ENCODE data around the gene GABRR1. TPM values are rescaled to one million over a fixed set of nuclear protein-coding genes. Genes with fewer than 3 reads are reported as not detected.

The GABRR1 gene
- total and polyA plus RNA-seq, 2 of the 13 experiments (the other 11 are each of a cell fraction or from before 2014, with no cell fraction given) = not detected

DNA sequence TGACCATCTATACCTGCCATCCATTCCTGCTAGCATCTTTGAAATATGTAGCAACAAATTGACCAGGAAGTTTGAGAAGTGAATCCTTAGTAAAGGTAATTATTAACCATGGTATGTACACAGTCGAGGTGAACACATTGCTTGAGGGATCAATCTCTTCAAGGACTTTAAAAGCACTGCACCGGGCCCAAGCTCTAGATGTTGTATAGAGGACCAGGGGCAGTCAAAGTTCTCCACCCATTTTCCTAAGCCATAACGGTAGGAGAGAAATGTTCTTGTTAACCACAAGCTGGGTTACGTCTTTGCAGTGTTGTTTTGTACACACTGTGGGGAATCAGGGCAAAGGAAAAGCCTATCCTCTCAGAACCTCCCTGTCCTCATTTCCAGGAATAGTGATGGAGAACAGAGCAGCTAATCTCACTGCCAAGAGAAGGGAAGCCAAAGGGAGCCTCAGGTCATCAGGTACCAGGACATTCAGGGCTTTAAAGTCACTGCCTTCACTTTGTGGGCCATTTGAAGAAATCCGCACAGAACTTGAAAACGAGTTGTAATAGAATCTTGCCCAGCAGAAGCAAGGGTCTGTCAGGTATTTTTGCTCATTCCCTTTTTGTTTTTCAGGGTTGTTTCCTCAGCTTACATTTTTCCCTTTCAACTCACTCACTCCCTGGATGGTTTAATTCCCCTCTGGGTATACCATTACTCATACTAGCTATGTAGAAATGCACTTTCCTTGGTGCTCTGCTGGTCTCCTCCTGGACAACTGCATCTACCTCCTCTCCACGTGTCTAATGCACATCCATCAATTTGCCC, 76.6 kb downstream of the GABRR1 start (continued):
- no peak for TF ChIP-seq ZNF780A (CRISPR knock-in tag; IDR thresholded peaks at IDR 0.05)
- no peak for TF ChIP-seq MTA3 (CRISPR knock-in tag; IDR thresholded peaks at IDR 0.05)
- no peak for TF ChIP-seq CREB1 (IDR thresholded peaks at IDR 0.05)
- peak; percentile 75 for TF ChIP-seq CREB1 (CRISPR knock-in tag; IDR thresholded peaks at IDR 0.05)
- TF ChIP-seq ZNF101 (CRISPR knock-in tag; IDR thresholded peaks at IDR 0.05; ENCODE audit: borderline replicate concordance, low read depth) = no peak
- TF ChIP-seq CEBPG (CRISPR knock-in tag; IDR thresholded peaks at IDR 0.05) = peak; percentile 80
- no peak for TF ChIP-seq ZNF589 (CRISPR knock-in tag; conservative IDR thresholded peaks at IDR 0.05)
- TF ChIP-seq ZNF883 (CRISPR knock-in tag; IDR thresholded peaks at IDR 0.05; ENCODE audit: not compliant biosample characterization) = no peak
- no peak for TF ChIP-seq NAIF1 (CRISPR knock-in tag; IDR thresholded peaks at IDR 0.05; ENCODE audit: borderline replicate concordance)
- no peak for TF ChIP-seq HNRNPL (IDR thresholded peaks at IDR 0.05; ENCODE audit: low read depth, low read length)
- TF ChIP-seq YY1 (IDR thresholded peaks at IDR 0.05; ENCODE audit: insufficient read depth, insufficient replicate concordance, low read depth, low read length) = no peak
- TF ChIP-seq TBL1XR1 (IDR thresholded peaks at IDR 0.05; ENCODE audit: borderline replicate concordance, low read length, partially characterized antibody) = no peak
- TF ChIP-seq GATAD1 (CRISPR knock-in tag; IDR thresholded peaks at IDR 0.05) = peak; percentile 10; the same call in 1 of the 2 replicates
- TF ChIP-seq ZNF557 (CRISPR knock-in tag; IDR thresholded peaks at IDR 0.05) = no peak
- 0 out of 2 replicates have a peak, but pooled peaks have one; percentile 13 for TF ChIP-seq ZNF644 (CRISPR knock-in tag; IDR thresholded peaks at IDR 0.05; ENCODE audit: low read depth)
- TF ChIP-seq HIVEP1 (CRISPR knock-in tag; IDR thresholded peaks at IDR 0.05) = no peak
- no peak for TF ChIP-seq NBN (conservative IDR thresholded peaks at IDR 0.05)
- TF ChIP-seq EED (CRISPR knock-in tag; IDR thresholded peaks at IDR 0.05) = no peak
- 0 out of 2 replicates have a peak, but pooled peaks have one; percentile 33 for TF ChIP-seq ESRRA (CRISPR knock-in tag; IDR thresholded peaks at IDR 0.05; ENCODE audit: low read depth)
- TF ChIP-seq MTA1 (CRISPR knock-in tag; IDR thresholded peaks at IDR 0.05; ENCODE audit: borderline replicate concordance) = no peak
- TF ChIP-seq SYNCRIP (IDR thresholded peaks at IDR 0.05; ENCODE audit: insufficient read depth, low read depth, low read length) = no peak
- TF ChIP-seq, protein P1, sequence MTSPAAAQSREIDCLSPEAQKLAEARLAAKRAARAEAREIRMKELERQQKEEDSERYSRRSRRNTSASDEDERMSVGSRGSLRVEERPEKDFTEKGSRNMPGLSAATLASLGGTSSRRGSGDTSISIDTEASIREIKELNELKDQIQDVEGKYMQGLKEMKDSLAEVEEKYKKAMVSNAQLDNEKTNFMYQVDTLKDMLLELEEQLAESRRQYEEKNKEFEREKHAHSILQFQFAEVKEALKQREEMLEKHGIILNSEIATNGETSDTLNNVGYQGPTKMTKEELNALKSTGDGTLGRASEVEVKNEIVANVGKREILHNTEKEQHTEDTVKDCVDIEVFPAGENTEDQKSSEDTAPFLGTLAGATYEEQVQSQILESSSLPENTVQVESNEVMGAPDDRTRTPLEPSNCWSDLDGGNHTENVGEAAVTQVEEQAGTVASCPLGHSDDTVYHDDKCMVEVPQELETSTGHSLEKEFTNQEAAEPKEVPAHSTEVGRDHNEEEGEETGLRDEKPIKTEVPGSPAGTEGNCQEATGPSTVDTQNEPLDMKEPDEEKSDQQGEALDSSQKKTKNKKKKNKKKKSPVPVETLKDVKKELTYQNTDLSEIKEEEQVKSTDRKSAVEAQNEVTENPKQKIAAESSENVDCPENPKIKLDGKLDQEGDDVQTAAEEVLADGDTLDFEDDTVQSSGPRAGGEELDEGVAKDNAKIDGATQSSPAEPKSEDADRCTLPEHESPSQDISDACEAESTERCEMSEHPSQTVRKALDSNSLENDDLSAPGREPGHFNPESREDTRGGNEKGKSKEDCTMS (CRISPR knock-in tag; conservative IDR thresholded peaks at IDR 0.05) = no peak
- no peak for TF ChIP-seq NFRKB (IDR thresholded peaks at IDR 0.05)
- TF ChIP-seq, protein P2, sequence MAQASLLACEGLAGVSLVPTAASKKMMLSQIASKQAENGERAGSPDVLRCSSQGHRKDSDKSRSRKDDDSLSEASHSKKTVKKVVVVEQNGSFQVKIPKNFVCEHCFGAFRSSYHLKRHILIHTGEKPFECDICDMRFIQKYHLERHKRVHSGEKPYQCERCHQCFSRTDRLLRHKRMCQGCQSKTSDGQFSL (CRISPR knock-in tag; IDR thresholded peaks at IDR 0.05) = no peak
- TF ChIP-seq IRF2 (CRISPR knock-in tag; IDR thresholded peaks at IDR 0.05) = no peak
- no peak for TF ChIP-seq WIZ (CRISPR knock-in tag; IDR thresholded peaks at IDR 0.05)
- no peak for TF ChIP-seq KDM6A (CRISPR knock-in tag; IDR thresholded peaks at IDR 0.05; ENCODE audit: low read depth)
- TF ChIP-seq, protein P3, sequence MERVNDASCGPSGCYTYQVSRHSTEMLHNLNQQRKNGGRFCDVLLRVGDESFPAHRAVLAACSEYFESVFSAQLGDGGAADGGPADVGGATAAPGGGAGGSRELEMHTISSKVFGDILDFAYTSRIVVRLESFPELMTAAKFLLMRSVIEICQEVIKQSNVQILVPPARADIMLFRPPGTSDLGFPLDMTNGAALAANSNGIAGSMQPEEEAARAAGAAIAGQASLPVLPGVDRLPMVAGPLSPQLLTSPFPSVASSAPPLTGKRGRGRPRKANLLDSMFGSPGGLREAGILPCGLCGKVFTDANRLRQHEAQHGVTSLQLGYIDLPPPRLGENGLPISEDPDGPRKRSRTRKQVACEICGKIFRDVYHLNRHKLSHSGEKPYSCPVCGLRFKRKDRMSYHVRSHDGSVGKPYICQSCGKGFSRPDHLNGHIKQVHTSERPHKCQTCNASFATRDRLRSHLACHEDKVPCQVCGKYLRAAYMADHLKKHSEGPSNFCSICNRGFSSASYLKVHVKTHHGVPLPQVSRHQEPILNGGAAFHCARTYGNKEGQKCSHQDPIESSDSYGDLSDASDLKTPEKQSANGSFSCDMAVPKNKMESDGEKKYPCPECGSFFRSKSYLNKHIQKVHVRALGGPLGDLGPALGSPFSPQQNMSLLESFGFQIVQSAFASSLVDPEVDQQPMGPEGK (CRISPR knock-in tag; IDR thresholded peaks at IDR 0.05) = no peak
- TF ChIP-seq ZNF350 (CRISPR knock-in tag; IDR thresholded peaks at IDR 0.05; ENCODE audit: borderline replicate concordance, low read depth) = no peak
